Neural cell (in vitro differentiated cells): ENCODE results near the gene PLCB1.

ENCODE experiments used
- CTCF ChIP-seq: fragments of 450-650 bp; IDR thresholded peaks from 2 replicates; pipeline ENCODE4 v1.5.1; 2014; ENCODE audit warnings: antibody characterized with exemption, mild to moderate bottlenecking, moderate library complexity; ENCODE audit not compliant: poor library complexity, severe bottlenecking
- TAF1 ChIP-seq: IDR thresholded peaks from 2 replicates; pipeline ENCODE4 v1.6.1; 2012; ENCODE audit warnings: low read depth

GRCh38 chr20:8367689-8368088 is 235.6 kb downstream of the PLCB1 start:
- TF ChIP-seq TAF1 (no peak), CTCF (no peak)
